MM.1S (cell line): ENCODE measurements around the gene EIPR1.

ENCODE experiments used
- DNase-seq: peaks from one replicate; pipeline ENCODE4 v3.0.0-alpha.2; 2015
- H2AFZ ChIP-seq: fragments of 300-600 bp; sonication (generic); 2 replicates; pipeline ENCODE4 v1.6.0; 2016; ENCODE audit warnings: antibody characterized with exemption, low read length
- H3F3A ChIP-seq: fragments of 300-600 bp; sonication (generic); 2 replicates; pipeline ENCODE4 v1.6.1; 2016; ENCODE audit warnings: mild to moderate bottlenecking, antibody characterized with exemption, low read length, moderate library complexity, mixed read lengths; ENCODE audit not compliant: insufficient read depth
- H3K27ac ChIP-seq: fragments of 300-600 bp; sonication (generic); 2 replicates; pipeline ENCODE4 v1.5.1; 2016; ENCODE audit warnings: mild to moderate bottlenecking, low read length
- H3K27me3 ChIP-seq: fragments of 300-600 bp; sonication (generic); replicated peaks from 2 replicates; pipeline ENCODE4 v1.6.0; 2016; ENCODE audit warnings: low read length; ENCODE audit not compliant: insufficient read depth
- H3K36me3 ChIP-seq: fragments of 300-600 bp; sonication (generic); replicated peaks from 2 replicates; pipeline ENCODE4 v1.6.1; 2016; ENCODE audit warnings: mild to moderate bottlenecking, low read length, mixed read lengths; ENCODE audit not compliant: insufficient read depth
- H3K4me1 ChIP-seq: fragments of 300-600 bp; sonication (generic); 2 replicates; pipeline ENCODE4 v1.6.1; 2016; ENCODE audit warnings: low read length, mixed read lengths
- H3K4me2 ChIP-seq: fragments of 300-600 bp; sonication (generic); 2 replicates; pipeline ENCODE4 v1.6.0; 2016; ENCODE audit warnings: low read depth, low read length
- H3K4me3 ChIP-seq: fragments of 300-600 bp; sonication (generic); 2 replicates; pipeline ENCODE4 v1.5.1; 2016; ENCODE audit warnings: low read length, mixed read lengths
- H3K79me2 ChIP-seq: fragments of 300-600 bp; sonication (generic); 2 replicates; pipeline ENCODE4 v1.6.1; 2016; ENCODE audit warnings: mixed run types, low read length, mixed read lengths
- H3K9ac ChIP-seq: fragments of 300-600 bp; sonication (generic); 2 replicates; pipeline ENCODE4 v1.6.1; 2016; ENCODE audit warnings: low read length, mixed read lengths
- H3K9me2 ChIP-seq: fragments of 300-600 bp; sonication (generic); replicated peaks from 2 replicates; pipeline ENCODE4 v1.6.1; 2016; ENCODE audit warnings: mild to moderate bottlenecking, low read length, mixed read lengths; ENCODE audit not compliant: insufficient read depth
- H3K9me3 ChIP-seq: fragments of 300-600 bp; sonication (generic); replicated peaks from 2 replicates; pipeline ENCODE4 v1.6.1; 2016; ENCODE audit warnings: mild to moderate bottlenecking, low read length, mixed read lengths; ENCODE audit not compliant: insufficient read depth
- H4K20me1 ChIP-seq: fragments of 300-600 bp; sonication (generic); 2 replicates; pipeline ENCODE4 v1.6.1; 2016; ENCODE audit warnings: mild to moderate bottlenecking, low read length, moderate library complexity, mixed read lengths; ENCODE audit not compliant: insufficient read depth
- EZH2 ChIP-seq: fragments of 300-600 bp; sonication (generic); optimal IDR thresholded peaks from 2 replicates; pipeline ENCODE3; 2017; ENCODE audit warnings: low read depth, mild to moderate bottlenecking, antibody characterized with exemption, low read length, mixed read lengths
- EZH2phosphoT487 ChIP-seq: fragments of 300-600 bp; sonication (generic); IDR thresholded peaks from 2 replicates; pipeline ENCODE4 v1.6.1; 2018; ENCODE audit warnings: antibody characterized with exemption, low read length
- TF ChIP-seq, protein P1 (sequence below): fragments of 300-600 bp; sonication (generic); IDR thresholded peaks from 2 replicates; pipeline ENCODE4 v1.5.1; 2016; ENCODE audit warnings: antibody characterized with exemption, low read length, mixed read lengths

EIPR1 gene

GRCh38 chr2:3209258-3209657 is 168.4 kb downstream of the EIPR1 start:
- no peaks in the 10 kb centered on the region for H3K27me3 ChIP-seq
- no peak overlapping the region for H3K4me3 ChIP-seq
- no peaks in the 10 kb centered on the region for H3K9me2 ChIP-seq
- H3K79me2 ChIP-seq = no peaks in the 10 kb centered on the region
- H3F3A ChIP-seq = no peaks in the 10 kb centered on the region
- DNase-seq = no peak
- no peak overlapping the region for H2AFZ ChIP-seq
- no peaks in the 10 kb centered on the region for H4K20me1 ChIP-seq
- H3K27ac ChIP-seq = no peak overlapping the region
- H3K4me2 ChIP-seq = no peak overlapping the region
- TF ChIP-seq EZH2phosphoT487 (no peak), EZH2 (no peak)
- TF ChIP-seq, protein P1, sequence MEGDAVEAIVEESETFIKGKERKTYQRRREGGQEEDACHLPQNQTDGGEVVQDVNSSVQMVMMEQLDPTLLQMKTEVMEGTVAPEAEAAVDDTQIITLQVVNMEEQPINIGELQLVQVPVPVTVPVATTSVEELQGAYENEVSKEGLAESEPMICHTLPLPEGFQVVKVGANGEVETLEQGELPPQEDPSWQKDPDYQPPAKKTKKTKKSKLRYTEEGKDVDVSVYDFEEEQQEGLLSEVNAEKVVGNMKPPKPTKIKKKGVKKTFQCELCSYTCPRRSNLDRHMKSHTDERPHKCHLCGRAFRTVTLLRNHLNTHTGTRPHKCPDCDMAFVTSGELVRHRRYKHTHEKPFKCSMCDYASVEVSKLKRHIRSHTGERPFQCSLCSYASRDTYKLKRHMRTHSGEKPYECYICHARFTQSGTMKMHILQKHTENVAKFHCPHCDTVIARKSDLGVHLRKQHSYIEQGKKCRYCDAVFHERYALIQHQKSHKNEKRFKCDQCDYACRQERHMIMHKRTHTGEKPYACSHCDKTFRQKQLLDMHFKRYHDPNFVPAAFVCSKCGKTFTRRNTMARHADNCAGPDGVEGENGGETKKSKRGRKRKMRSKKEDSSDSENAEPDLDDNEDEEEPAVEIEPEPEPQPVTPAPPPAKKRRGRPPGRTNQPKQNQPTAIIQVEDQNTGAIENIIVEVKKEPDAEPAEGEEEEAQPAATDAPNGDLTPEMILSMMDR = no peak
- H3K4me1 ChIP-seq = no peaks in the 10 kb centered on the region
- H3K36me3 ChIP-seq = no peaks in the 10 kb centered on the region
- no peak overlapping the region for H3K9ac ChIP-seq
- no peaks in the 10 kb centered on the region for H3K9me3 ChIP-seq

DNA sequence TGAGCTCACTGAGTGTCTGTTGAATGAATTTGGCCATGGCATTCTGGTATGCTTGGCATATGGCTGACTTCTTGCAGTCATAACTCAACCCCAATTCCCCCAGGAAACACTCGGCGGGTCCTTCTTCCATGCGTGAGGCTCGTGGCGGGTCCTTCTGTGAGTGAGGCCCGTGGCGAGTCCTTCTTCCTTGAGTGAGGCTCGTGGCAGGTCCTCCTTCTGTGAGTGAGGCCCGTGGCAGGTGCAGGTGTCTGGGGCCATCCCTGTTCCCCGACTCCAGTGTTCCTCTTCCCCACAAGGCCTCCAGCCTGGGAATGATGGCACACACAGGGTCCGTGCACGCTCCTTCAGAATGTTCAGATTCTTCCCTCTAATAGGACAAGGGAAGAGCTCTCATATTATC is 169.0 kb downstream of the EIPR1 start:
- H3K27me3 ChIP-seq = no peaks in the 10 kb centered on the region
- TF ChIP-seq, protein P1 = no peak
- TF ChIP-seq EZH2phosphoT487 = no peak
- TF ChIP-seq EZH2 = no peak
- H3K9ac ChIP-seq = no peak overlapping the region
- no peak overlapping the region for H3K4me3 ChIP-seq
- no peaks in the 10 kb centered on the region for H3F3A ChIP-seq
- no peaks in the 10 kb centered on the region for H4K20me1 ChIP-seq
- no peaks in the 10 kb centered on the region for H3K9me3 ChIP-seq
- H3K9me2 ChIP-seq = no peaks in the 10 kb centered on the region
- H3K79me2 ChIP-seq = no peaks in the 10 kb centered on the region
- H3K4me2 ChIP-seq = no peak overlapping the region
- no peak overlapping the region for H2AFZ ChIP-seq
- H3K36me3 ChIP-seq = no peaks in the 10 kb centered on the region
- H3K4me1 ChIP-seq = no peaks in the 10 kb centered on the region
- no peak for DNase-seq
- no peak overlapping the region for H3K27ac ChIP-seq

DNA sequence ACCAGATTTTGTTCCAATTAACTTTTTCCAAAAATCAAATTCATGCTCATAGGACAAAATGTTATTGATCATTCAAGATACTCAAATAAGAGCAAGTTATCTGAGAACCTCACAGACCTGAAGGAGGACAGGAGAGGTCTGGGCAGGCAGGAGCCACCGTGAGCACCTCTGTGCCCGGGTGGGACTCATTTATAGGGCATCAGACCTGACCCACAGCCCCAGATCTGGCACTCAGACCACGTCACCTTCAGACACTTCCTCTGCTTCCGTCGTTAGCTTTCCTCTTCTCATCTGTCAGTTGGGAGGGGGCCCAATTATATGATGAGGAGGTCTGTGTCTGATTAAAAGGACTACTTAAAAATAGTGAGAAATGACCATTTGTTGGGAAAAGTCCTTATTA is 169.4 kb downstream of the EIPR1 start:
- Histone ChIP-seq H3K27ac (no peak overlapping the region), H3K9ac (no peak overlapping the region), H3K79me2 (no peaks in the 10 kb centered on the region), H3K4me2 (no peak overlapping the region), H3K9me2 (no peaks in the 10 kb centered on the region), H4K20me1 (no peaks in the 10 kb centered on the region), H3K27me3 (no peaks in the 10 kb centered on the region), H3K9me3 (no peaks in the 10 kb centered on the region), H2AFZ (no peak overlapping the region), H3K4me1 (no peaks in the 10 kb centered on the region), H3K4me3 (no peak overlapping the region), H3F3A (no peaks in the 10 kb centered on the region), H3K36me3 (no peaks in the 10 kb centered on the region)
- no peak for DNase-seq
- TF ChIP-seq EZH2phosphoT487 = no peak
- no peak for TF ChIP-seq EZH2
- TF ChIP-seq, protein P1 = no peak
